ENCODE results near the gene THOC1. TPM values are rescaled to one million over a fixed set of nuclear protein-coding genes. Genes with fewer than 3 reads are reported as not detected.

Gene THOC1
- polyA plus RNA-seq, 1 donor: 62.3 TPM

DNA sequence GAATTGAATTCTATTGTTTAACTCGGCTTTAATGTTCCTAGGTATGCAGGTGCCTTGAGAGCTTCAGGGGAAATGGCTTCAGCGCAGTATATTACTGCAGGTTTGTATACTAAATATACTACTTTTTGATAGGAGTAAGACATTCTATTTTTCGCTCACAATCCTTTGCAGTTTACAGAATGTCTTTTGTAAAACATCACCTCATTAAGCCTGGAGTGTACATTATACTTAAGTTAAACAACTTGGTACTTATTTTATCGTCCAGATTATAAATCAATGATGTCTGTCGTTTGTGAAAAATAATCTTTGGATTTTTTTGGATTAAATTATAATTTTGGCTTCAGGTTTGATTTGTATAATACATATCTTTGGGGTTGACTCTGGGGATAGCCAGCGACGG, 75.0 kb downstream of the THOC1 start:
- WGBS (ENCODE audit: insufficient coverage, low lambda C conversion rate): 100% methylated on average over 1 of the region's 7 CpGs
- no peak overlapping the region for H3K4me3 ChIP-seq (ENCODE audit: low read length)
- H3K4me1 ChIP-seq (ENCODE audit: control insufficient read depth, insufficient read depth, low read length): no peaks in the 10 kb centered on the region
- H3K9me3 ChIP-seq (ENCODE audit: control insufficient read depth, low read depth, low read length): no peaks in the 10 kb centered on the region
- H3K27me3 ChIP-seq (ENCODE audit: control insufficient read depth, insufficient read depth, low read length): no peaks in the 10 kb centered on the region
- H3K27ac ChIP-seq (ENCODE audit: low read length): no peak overlapping the region
- peaks cover 15% of the 10 kb centered on the region for H3K36me3 ChIP-seq (ENCODE audit: control insufficient read depth, insufficient read depth, low read length)
- DNase-seq: no peak

- WGBS (ENCODE audit: insufficient coverage, low lambda C conversion rate): no CpG with 5 or more reads among the region's 1 CpG
- H3K4me1 ChIP-seq (ENCODE audit: control insufficient read depth, insufficient read depth, low read length): no peaks in the 10 kb centered on the region
- H3K9me3 ChIP-seq (ENCODE audit: control insufficient read depth, low read depth, low read length): no peaks in the 10 kb centered on the region
- H3K4me3 ChIP-seq (ENCODE audit: low read length): no peak overlapping the region
- H3K27ac ChIP-seq (ENCODE audit: low read length): no peak overlapping the region
- H3K27me3 ChIP-seq (ENCODE audit: control insufficient read depth, insufficient read depth, low read length): no peaks in the 10 kb centered on the region
- H3K36me3 ChIP-seq (ENCODE audit: control insufficient read depth, insufficient read depth, low read length): peaks cover 10% of the 10 kb centered on the region
- DNase-seq: no peak
Measured at GRCh38 chr18:191725-192124, 76.1 kb downstream of the THOC1 start.

DNA sequence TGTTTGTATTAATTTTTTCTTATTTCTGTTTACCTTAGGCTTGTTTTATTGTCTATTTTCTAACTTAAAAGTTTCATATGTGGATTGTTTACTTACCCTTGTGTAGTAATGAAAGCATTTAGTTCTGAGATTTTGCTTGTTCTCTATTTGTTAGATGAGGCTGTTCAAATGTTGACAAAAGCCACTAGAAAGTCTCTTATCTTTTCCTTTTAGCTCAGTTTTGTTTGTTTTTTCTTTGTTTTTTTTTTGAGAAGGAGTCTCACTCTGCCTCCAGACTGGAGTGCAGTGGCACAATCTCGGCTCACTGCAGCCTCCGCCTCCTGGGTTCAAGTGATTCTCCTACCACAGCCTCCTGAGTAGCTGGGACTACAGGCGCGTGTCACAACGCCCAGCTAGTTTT, 78.6 kb downstream of the THOC1 start:
- no peaks in the 10 kb centered on the region for H3K4me1 ChIP-seq (ENCODE audit: control insufficient read depth, insufficient read depth, low read length)

DNA sequence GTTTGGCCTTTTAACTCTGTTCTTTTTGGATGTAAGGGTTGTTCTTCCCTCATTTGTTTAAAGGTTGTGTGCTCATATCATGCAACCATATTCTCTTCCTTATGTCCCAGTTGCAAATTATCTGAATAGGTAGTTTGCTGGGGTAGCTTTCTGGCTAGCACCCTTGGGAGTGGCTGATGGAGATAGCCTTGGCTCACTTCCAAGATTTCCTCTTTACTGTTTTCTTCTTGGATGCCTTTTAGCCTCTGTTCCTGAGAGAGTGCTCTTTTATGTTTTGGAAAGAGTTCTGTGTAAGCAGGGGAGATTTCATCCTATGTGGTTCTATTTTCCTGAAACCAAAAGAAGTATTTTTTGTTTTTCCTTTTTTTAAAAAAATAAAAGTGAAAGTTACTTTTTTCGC, 84.1 kb downstream of the THOC1 start:
- WGBS (ENCODE audit: insufficient coverage, low lambda C conversion rate): 92% methylated on average over 1 of the region's 1 CpG
- no peak for DNase-seq
- H3K36me3 ChIP-seq (ENCODE audit: control insufficient read depth, insufficient read depth, low read length): peaks cover 23% of the 10 kb centered on the region

More for the DNA sequence above, 78.6 kb downstream of the THOC1 start:
- Histone ChIP-seq H3K9me3 (ENCODE audit: control insufficient read depth, low read depth, low read length) (no peaks in the 10 kb centered on the region), H3K27me3 (ENCODE audit: control insufficient read depth, insufficient read depth, low read length) (no peaks in the 10 kb centered on the region), H3K27ac (ENCODE audit: low read length) (no peak overlapping the region), H3K4me3 (ENCODE audit: low read length) (no peak overlapping the region), H3K36me3 (ENCODE audit: control insufficient read depth, insufficient read depth, low read length) (peaks cover 11% of the 10 kb centered on the region)
- no CpG with 5 or more reads among the region's 5 CpGs for WGBS (ENCODE audit: insufficient coverage, low lambda C conversion rate)
- no peak for DNase-seq

GRCh38 chr18:181711-182110, 86.1 kb downstream of the THOC1 start:
- H3K36me3 ChIP-seq (ENCODE audit: control insufficient read depth, insufficient read depth, low read length): peaks cover 25% of the 10 kb centered on the region
- no peak for DNase-seq

More for the DNA sequence above, 84.1 kb downstream of the THOC1 start:
- H3K27ac ChIP-seq (ENCODE audit: low read length): no peak overlapping the region
- H3K27me3 ChIP-seq (ENCODE audit: control insufficient read depth, insufficient read depth, low read length): no peaks in the 10 kb centered on the region
- H3K4me3 ChIP-seq (ENCODE audit: low read length): no peak overlapping the region
- H3K9me3 ChIP-seq (ENCODE audit: control insufficient read depth, low read depth, low read length): no peaks in the 10 kb centered on the region
- H3K4me1 ChIP-seq (ENCODE audit: control insufficient read depth, insufficient read depth, low read length): no peaks in the 10 kb centered on the region

DNA sequence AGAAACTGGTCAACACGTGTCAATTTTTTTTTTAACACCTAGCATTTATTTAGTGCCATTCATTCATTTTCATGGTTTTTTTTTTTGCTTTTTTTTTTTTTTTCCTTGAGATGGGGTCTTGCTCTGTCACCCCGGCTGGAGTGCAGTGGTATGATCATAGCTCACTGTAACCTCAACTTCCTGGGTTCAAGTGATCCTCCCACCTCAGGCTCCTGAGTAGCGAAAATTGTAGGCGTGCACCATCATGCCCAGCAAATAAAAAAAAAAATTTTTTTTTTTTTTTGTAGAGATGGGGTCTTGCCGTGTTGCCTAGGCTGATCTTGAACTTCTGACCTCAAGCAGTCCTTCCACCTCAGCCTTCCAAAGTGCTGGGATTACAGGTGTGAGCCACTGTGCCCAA, 88.3 kb downstream of the THOC1 start:
- 100% methylated on average over 1 of the region's 5 CpGs for WGBS (ENCODE audit: insufficient coverage, low lambda C conversion rate)
- H3K4me3 ChIP-seq (ENCODE audit: low read length): no peak overlapping the region
- H3K27me3 ChIP-seq (ENCODE audit: control insufficient read depth, insufficient read depth, low read length): no peaks in the 10 kb centered on the region
- H3K4me1 ChIP-seq (ENCODE audit: control insufficient read depth, insufficient read depth, low read length): no peaks in the 10 kb centered on the region
- DNase-seq: no peak
- no peak overlapping the region for H3K27ac ChIP-seq (ENCODE audit: low read length)
- H3K9me3 ChIP-seq (ENCODE audit: control insufficient read depth, low read depth, low read length): no peaks in the 10 kb centered on the region
- peaks cover 16% of the 10 kb centered on the region for H3K36me3 ChIP-seq (ENCODE audit: control insufficient read depth, insufficient read depth, low read length)

More at GRCh38 chr18:181711-182110, 86.1 kb downstream of the THOC1 start:
- H3K27me3 ChIP-seq (ENCODE audit: control insufficient read depth, insufficient read depth, low read length): no peaks in the 10 kb centered on the region
- no peaks in the 10 kb centered on the region for H3K4me1 ChIP-seq (ENCODE audit: control insufficient read depth, insufficient read depth, low read length)
- no peak overlapping the region for H3K4me3 ChIP-seq (ENCODE audit: low read length)
- no peaks in the 10 kb centered on the region for H3K9me3 ChIP-seq (ENCODE audit: control insufficient read depth, low read depth, low read length)
- H3K27ac ChIP-seq (ENCODE audit: low read length): no peak overlapping the region

- Histone ChIP-seq H3K4me3 (ENCODE audit: low read length) (no peak overlapping the region), H3K27ac (ENCODE audit: low read length) (no peak overlapping the region), H3K9me3 (ENCODE audit: control insufficient read depth, low read depth, low read length) (no peaks in the 10 kb centered on the region), H3K27me3 (ENCODE audit: control insufficient read depth, insufficient read depth, low read length) (no peaks in the 10 kb centered on the region), H3K4me1 (ENCODE audit: control insufficient read depth, insufficient read depth, low read length) (no peaks in the 10 kb centered on the region), H3K36me3 (ENCODE audit: control insufficient read depth, insufficient read depth, low read length) (peaks cover 11% of the 10 kb centered on the region)
- DNase-seq: no peak
- WGBS (ENCODE audit: insufficient coverage, low lambda C conversion rate): 100% methylated on average over 1 of the region's 5 CpGs
Measured at GRCh38 chr18:172361-172760, 95.5 kb downstream of the THOC1 start.

Other genes starting within 250 kb of the THOC1 start
- gene TUBB8B, start 218.4 kb downstream of the THOC1 start, polyA plus RNA-seq: not detected
- 38.4 TPM for gene USP14, start 109.5 kb downstream of the THOC1 start, polyA plus RNA-seq
- 19.1 TPM for gene COLEC12, start 232.7 kb upstream of the THOC1 start, polyA plus RNA-seq